ENCODE data around the gene STIMATE. TPM values are rescaled to one million over a fixed set of nuclear protein-coding genes. Genes with fewer than 3 reads are reported as not detected.

STIMATE gene
- total RNA-seq, 1 donor from 2014 or later, result 12.1 TPM

GRCh38 chr3:52894756-52895155 is 2.6 kb downstream of the STIMATE start:
- peaks cover 37% of the 10 kb centered on the region for H3K79me2 ChIP-seq (ENCODE audit: insufficient read depth, low read length)
- Mint-ChIP-seq H3K27ac (ENCODE audit: unreplicated experiment) (no peak overlapping the region), H3K27me3 (ENCODE audit: low read depth, unreplicated experiment) (no peaks in the 10 kb centered on the region), H3K9me3 (ENCODE audit: unreplicated experiment) (no peaks in the 10 kb centered on the region), H3K4me1 (ENCODE audit: low read depth, unreplicated experiment) (peaks cover 3% of the 10 kb centered on the region), H3K4me3 (ENCODE audit: unreplicated experiment) (no peak overlapping the region), H3K36me3 (ENCODE audit: low read depth, unreplicated experiment) (peaks cover 11% of the 10 kb centered on the region)
- peaks cover 54% of the 10 kb centered on the region for H4K20me1 ChIP-seq (ENCODE audit: insufficient read depth, low read length)
- H3K27ac ChIP-seq (ENCODE audit: low read depth, low read length), result no peak overlapping the region
- peaks cover 8% of the 10 kb centered on the region for H3K4me1 ChIP-seq (ENCODE audit: insufficient read depth, low read length)
- H3K9ac ChIP-seq (ENCODE audit: low read length), result no peak overlapping the region
- no peak for TF ChIP-seq CTCF (IDR thresholded peaks at IDR 0.05; ENCODE audit: insufficient read depth, low read depth, low read length)
- TF ChIP-seq EZH2 (IDR thresholded peaks at IDR 0.05; ENCODE audit: insufficient read depth, low read length), result no peak
- no peak overlapping the region for H3K4me2 ChIP-seq (ENCODE audit: low read length)
- no peak overlapping the region for H3K4me3 ChIP-seq (ENCODE audit: insufficient read depth, low read depth, low read length)
- H2AFZ ChIP-seq (ENCODE audit: low read depth, low read length), result no peak overlapping the region
- FAIRE-seq, result no peak
- DNase-seq (ENCODE audit: low read depth), result no peak
- no peaks in the 10 kb centered on the region for H3K36me3 ChIP-seq (ENCODE audit: insufficient read depth, low read length)
- H3K9me3 ChIP-seq (ENCODE audit: insufficient read depth, low read depth, low read length), result no peaks in the 10 kb centered on the region
- H3K27me3 ChIP-seq (ENCODE audit: insufficient read depth, low read length), result no peaks in the 10 kb centered on the region

GRCh38 chr3:52893723-52894122 is 3.6 kb downstream of the STIMATE start:
- H3K27ac ChIP-seq (ENCODE audit: low read depth, low read length), result no peak overlapping the region
- peaks cover 64% of the 10 kb centered on the region for H4K20me1 ChIP-seq (ENCODE audit: insufficient read depth, low read length)
- H3K4me3 ChIP-seq (ENCODE audit: insufficient read depth, low read depth, low read length), result no peak overlapping the region
- DNase-seq (ENCODE audit: low read depth), result no peak
- H3K36me3 ChIP-seq (ENCODE audit: insufficient read depth, low read length), result no peaks in the 10 kb centered on the region
- TF ChIP-seq CTCF (IDR thresholded peaks at IDR 0.05; ENCODE audit: insufficient read depth, low read depth, low read length) (no peak), EZH2 (IDR thresholded peaks at IDR 0.05; ENCODE audit: insufficient read depth, low read length) (no peak)
- H3K27me3 ChIP-seq (ENCODE audit: insufficient read depth, low read length), result no peaks in the 10 kb centered on the region
- Mint-ChIP-seq H3K27ac (ENCODE audit: unreplicated experiment) (no peak overlapping the region), H3K9me3 (ENCODE audit: unreplicated experiment) (no peaks in the 10 kb centered on the region), H3K4me1 (ENCODE audit: low read depth, unreplicated experiment) (peaks cover 3% of the 10 kb centered on the region), H3K27me3 (ENCODE audit: low read depth, unreplicated experiment) (no peaks in the 10 kb centered on the region), H3K4me3 (ENCODE audit: unreplicated experiment) (no peak overlapping the region), H3K36me3 (ENCODE audit: low read depth, unreplicated experiment) (peaks cover 11% of the 10 kb centered on the region)
- no peak overlapping the region for H2AFZ ChIP-seq (ENCODE audit: low read depth, low read length)
- no peak overlapping the region for H3K4me2 ChIP-seq (ENCODE audit: low read length)
- H3K9me3 ChIP-seq (ENCODE audit: insufficient read depth, low read depth, low read length), result no peaks in the 10 kb centered on the region
- H3K4me1 ChIP-seq (ENCODE audit: insufficient read depth, low read length), result peaks cover 8% of the 10 kb centered on the region
- H3K79me2 ChIP-seq (ENCODE audit: insufficient read depth, low read length), result peaks cover 47% of the 10 kb centered on the region
- FAIRE-seq, result no peak
- H3K9ac ChIP-seq (ENCODE audit: low read length), result no peak overlapping the region

- no peak for FAIRE-seq
- H3K9ac ChIP-seq (ENCODE audit: low read length), result no peak overlapping the region
- Mint-ChIP-seq H3K4me3 (ENCODE audit: unreplicated experiment) (no peak overlapping the region), H3K27me3 (ENCODE audit: low read depth, unreplicated experiment) (no peaks in the 10 kb centered on the region), H3K9me3 (ENCODE audit: unreplicated experiment) (no peaks in the 10 kb centered on the region), H3K4me1 (ENCODE audit: low read depth, unreplicated experiment) (peaks cover 3% of the 10 kb centered on the region), H3K27ac (ENCODE audit: unreplicated experiment) (no peak overlapping the region), H3K36me3 (ENCODE audit: low read depth, unreplicated experiment) (peaks cover 11% of the 10 kb centered on the region)
- no peaks in the 10 kb centered on the region for H3K27me3 ChIP-seq (ENCODE audit: insufficient read depth, low read length)
- H2AFZ ChIP-seq (ENCODE audit: low read depth, low read length), result no peak overlapping the region
- no peak for TF ChIP-seq EZH2 (IDR thresholded peaks at IDR 0.05; ENCODE audit: insufficient read depth, low read length)
- H4K20me1 ChIP-seq (ENCODE audit: insufficient read depth, low read length), result peaks cover 72% of the 10 kb centered on the region
- H3K27ac ChIP-seq (ENCODE audit: low read depth, low read length), result no peak overlapping the region
- no peaks in the 10 kb centered on the region for H3K9me3 ChIP-seq (ENCODE audit: insufficient read depth, low read depth, low read length)
- H3K4me2 ChIP-seq (ENCODE audit: low read length), result no peak overlapping the region
- peaks cover 8% of the 10 kb centered on the region for H3K4me1 ChIP-seq (ENCODE audit: insufficient read depth, low read length)
- peaks cover 55% of the 10 kb centered on the region for H3K79me2 ChIP-seq (ENCODE audit: insufficient read depth, low read length)
- no peaks in the 10 kb centered on the region for H3K36me3 ChIP-seq (ENCODE audit: insufficient read depth, low read length)
- no peak overlapping the region for H3K4me3 ChIP-seq (ENCODE audit: insufficient read depth, low read depth, low read length)
- no peak for DNase-seq (ENCODE audit: low read depth)
Observed at GRCh38 chr3:52892625-52893311, 4.6 kb downstream of the STIMATE start.
